OCI-LY3 (cell line): ENCODE measurements around the gene VKORC1.

Source experiments
- CTCF ChIP-seq: fragments of 200-600, 300-600 bp; sonication (generic); IDR thresholded peaks from 2 replicates; pipeline ENCODE4 v1.5.1; 2014; ENCODE audit warnings: antibody characterized with exemption, low read length, low read depth
- EZH2phosphoT487 ChIP-seq: fragments of 200-600 bp; shearing (Covaris generic); IDR thresholded peaks from 2 replicates; pipeline ENCODE4 v1.6.1; 2018; ENCODE audit warnings: antibody characterized with exemption, mixed run types, low read depth

GRCh38 chr16:31085411-31085810 is 9.2 kb downstream of the VKORC1 start:
- TF ChIP-seq CTCF (no peak), EZH2phosphoT487 (no peak)
